ENCODE results near the gene CACNA2D4. TPM values are rescaled to one million over a fixed set of nuclear protein-coding genes. Genes with fewer than 3 reads are reported as not detected.
A peak's percentile ranks its signal among the peaks of the same experiment; 100 is the strongest.

Gene CACNA2D4
- total RNA-seq, 1 donor from 2014 or later, result 0.45 TPM

- peak overlapping the region; percentile 63 for H3K27ac Mint-ChIP-seq
- peaks cover 78% of the 10 kb centered on the region for H3K4me1 Mint-ChIP-seq
- no peak for DNase-seq (ENCODE audit: low spot score in 2 of 2, unreplicated experiment in 2 of 2)
Measured at GRCh38 chr12:1779783-1780182, 138.7 kb downstream of the CACNA2D4 start.

GRCh38 chr12:1778911-1779310 lies 139.5 kb downstream of the CACNA2D4 start:
- Mint-ChIP-seq H3K9me3 (no peaks in the 10 kb centered on the region), H3K27ac (peak overlapping the region; percentile 5), H3K4me1 (peaks cover 77% of the 10 kb centered on the region), H3K36me3 (peaks cover 17% of the 10 kb centered on the region), H3K27me3 (ENCODE audit: low read depth) (no peaks in the 10 kb centered on the region), H3K4me3 (no peak overlapping the region)
- DNase-seq (ENCODE audit: low spot score in 2 of 2, unreplicated experiment in 2 of 2), result no peak
- TF ChIP-seq CTCF (IDR thresholded peaks at IDR 0.05; ENCODE audit: unreplicated experiment), result no peak

More at GRCh38 chr12:1779783-1780182, 138.7 kb downstream of the CACNA2D4 start:
- Mint-ChIP-seq H3K36me3 (peaks cover 20% of the 10 kb centered on the region), H3K27me3 (ENCODE audit: low read depth) (no peaks in the 10 kb centered on the region), H3K4me3 (no peak overlapping the region), H3K9me3 (no peaks in the 10 kb centered on the region)
- TF ChIP-seq CTCF (IDR thresholded peaks at IDR 0.05; ENCODE audit: unreplicated experiment), result no peak

- no peak overlapping the region for H3K4me3 Mint-ChIP-seq
- peaks cover 16% of the 10 kb centered on the region for H3K36me3 Mint-ChIP-seq
- no peaks in the 10 kb centered on the region for H3K9me3 Mint-ChIP-seq
- TF ChIP-seq CTCF (IDR thresholded peaks at IDR 0.05; ENCODE audit: unreplicated experiment), result no peak
- no peak for DNase-seq (ENCODE audit: low spot score in 2 of 2, unreplicated experiment in 2 of 2)
- peaks cover 74% of the 10 kb centered on the region for H3K4me1 Mint-ChIP-seq
- no peaks in the 10 kb centered on the region for H3K27me3 Mint-ChIP-seq (ENCODE audit: low read depth)
- H3K27ac Mint-ChIP-seq, result peak overlapping the region; percentile 84
Measured at GRCh38 chr12:1777798-1778197, 140.7 kb downstream of the CACNA2D4 start.

GRCh38 chr12:1776170-1776921 lies 142.1 kb downstream of the CACNA2D4 start:
- no peaks in the 10 kb centered on the region for H3K9me3 Mint-ChIP-seq
- H3K27me3 Mint-ChIP-seq (ENCODE audit: low read depth), result no peaks in the 10 kb centered on the region
- DNase-seq (ENCODE audit: low spot score in 2 of 2, unreplicated experiment in 2 of 2), result no peak
- H3K36me3 Mint-ChIP-seq, result peaks cover 18% of the 10 kb centered on the region
- H3K4me3 Mint-ChIP-seq, result no peak overlapping the region
- TF ChIP-seq CTCF (IDR thresholded peaks at IDR 0.05; ENCODE audit: unreplicated experiment), result no peak
- peaks cover 61% of the 10 kb centered on the region for H3K4me1 Mint-ChIP-seq
- H3K27ac Mint-ChIP-seq, result peak overlapping the region; percentile 86

GRCh38 chr12:1773937-1774655 lies 144.4 kb downstream of the CACNA2D4 start:
- Mint-ChIP-seq H3K36me3 (peaks cover 15% of the 10 kb centered on the region), H3K27me3 (ENCODE audit: low read depth) (no peaks in the 10 kb centered on the region), H3K27ac (peak overlapping the region; percentile 87), H3K4me1 (peaks cover 51% of the 10 kb centered on the region), H3K4me3 (no peak overlapping the region), H3K9me3 (no peaks in the 10 kb centered on the region)
- no peak for DNase-seq (ENCODE audit: low spot score in 2 of 2, unreplicated experiment in 2 of 2)
- TF ChIP-seq CTCF (IDR thresholded peaks at IDR 0.05; ENCODE audit: unreplicated experiment), result no peak
